Measurements from ENCODE around the gene C3orf38.
A peak's percentile ranks its signal among the peaks of the same experiment; 100 is the strongest.

The C3orf38 gene

DNA sequence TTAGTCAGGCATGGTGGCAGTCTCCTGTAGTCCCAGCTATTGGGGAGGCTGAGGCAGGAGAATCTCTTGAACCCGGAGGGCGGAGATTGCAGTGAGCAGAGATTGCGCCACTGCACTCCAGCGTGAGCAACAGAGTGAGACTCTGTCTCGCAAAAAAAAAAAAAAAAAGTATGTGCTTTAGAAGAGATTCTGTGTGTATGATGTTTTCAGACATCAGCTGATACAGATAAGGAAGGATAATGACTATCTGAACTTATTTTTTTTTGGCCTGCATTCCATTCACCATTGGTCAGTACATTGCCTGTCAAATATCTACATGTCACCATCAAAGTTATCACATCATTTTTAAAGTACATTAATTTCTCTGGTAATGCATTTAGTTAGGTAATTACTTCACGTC, 17.4 kb downstream of the C3orf38 start:
- TF ChIP-seq, protein P1, sequence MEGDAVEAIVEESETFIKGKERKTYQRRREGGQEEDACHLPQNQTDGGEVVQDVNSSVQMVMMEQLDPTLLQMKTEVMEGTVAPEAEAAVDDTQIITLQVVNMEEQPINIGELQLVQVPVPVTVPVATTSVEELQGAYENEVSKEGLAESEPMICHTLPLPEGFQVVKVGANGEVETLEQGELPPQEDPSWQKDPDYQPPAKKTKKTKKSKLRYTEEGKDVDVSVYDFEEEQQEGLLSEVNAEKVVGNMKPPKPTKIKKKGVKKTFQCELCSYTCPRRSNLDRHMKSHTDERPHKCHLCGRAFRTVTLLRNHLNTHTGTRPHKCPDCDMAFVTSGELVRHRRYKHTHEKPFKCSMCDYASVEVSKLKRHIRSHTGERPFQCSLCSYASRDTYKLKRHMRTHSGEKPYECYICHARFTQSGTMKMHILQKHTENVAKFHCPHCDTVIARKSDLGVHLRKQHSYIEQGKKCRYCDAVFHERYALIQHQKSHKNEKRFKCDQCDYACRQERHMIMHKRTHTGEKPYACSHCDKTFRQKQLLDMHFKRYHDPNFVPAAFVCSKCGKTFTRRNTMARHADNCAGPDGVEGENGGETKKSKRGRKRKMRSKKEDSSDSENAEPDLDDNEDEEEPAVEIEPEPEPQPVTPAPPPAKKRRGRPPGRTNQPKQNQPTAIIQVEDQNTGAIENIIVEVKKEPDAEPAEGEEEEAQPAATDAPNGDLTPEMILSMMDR (IDR thresholded peaks at IDR 0.05), result no peak

GRCh38 chr3:88167704-88168103, 17.9 kb downstream of the C3orf38 start:
- TF ChIP-seq, protein P1 (IDR thresholded peaks at IDR 0.05), result no peak

DNA sequence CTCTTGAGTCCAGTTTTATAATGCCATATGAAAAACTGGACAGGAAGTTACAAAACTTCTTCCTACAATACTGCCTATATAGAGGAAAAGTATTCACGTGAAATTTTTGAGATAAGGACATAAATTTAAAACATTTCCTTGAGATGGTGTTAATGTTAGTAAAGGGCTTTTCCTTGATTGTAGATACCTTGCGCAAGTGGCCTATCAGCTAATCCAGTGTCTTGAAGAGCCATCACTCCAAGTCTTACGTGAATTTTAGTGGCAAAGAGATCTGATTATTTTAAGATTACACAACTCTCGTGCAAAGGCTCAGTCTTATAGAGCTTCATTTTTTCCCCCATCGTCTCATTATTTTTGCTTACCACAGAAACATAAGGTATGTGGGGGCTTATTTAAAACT, 18.4 kb downstream of the C3orf38 start:
- TF ChIP-seq, protein P1 (IDR thresholded peaks at IDR 0.05), result no peak

- TF ChIP-seq, protein P1 (IDR thresholded peaks at IDR 0.05), result peak; percentile 71
These were observed 30.7 kb downstream of the C3orf38 start for GRCh38 chr3:88180398-88180999.

DNA sequence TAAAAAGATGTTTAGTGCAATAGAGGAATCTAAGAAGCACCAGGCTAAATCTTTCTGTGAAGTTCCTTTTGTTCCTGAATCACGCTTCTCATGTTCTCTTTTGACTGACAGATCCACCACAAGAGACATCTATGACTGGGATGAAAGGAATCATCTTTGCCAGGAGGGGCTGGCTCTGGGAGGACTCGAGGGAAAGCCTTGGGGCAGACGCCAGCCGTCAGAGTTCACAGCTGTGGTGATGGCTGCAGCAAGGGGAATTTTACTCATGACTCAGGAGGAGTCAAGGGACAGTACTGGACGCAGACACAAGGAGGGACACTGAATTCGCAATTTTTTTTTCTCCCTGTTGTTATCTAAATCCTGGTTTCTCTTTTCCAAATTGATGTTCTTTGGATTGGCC, 38.7 kb downstream of the C3orf38 start:
- TF ChIP-seq, protein P1 (IDR thresholded peaks at IDR 0.05), result no peak

- TF ChIP-seq, protein P1 (IDR thresholded peaks at IDR 0.05), result no peak
These were observed 39.6 kb downstream of the C3orf38 start for GRCh38 chr3:88189361-88189810.

DNA sequence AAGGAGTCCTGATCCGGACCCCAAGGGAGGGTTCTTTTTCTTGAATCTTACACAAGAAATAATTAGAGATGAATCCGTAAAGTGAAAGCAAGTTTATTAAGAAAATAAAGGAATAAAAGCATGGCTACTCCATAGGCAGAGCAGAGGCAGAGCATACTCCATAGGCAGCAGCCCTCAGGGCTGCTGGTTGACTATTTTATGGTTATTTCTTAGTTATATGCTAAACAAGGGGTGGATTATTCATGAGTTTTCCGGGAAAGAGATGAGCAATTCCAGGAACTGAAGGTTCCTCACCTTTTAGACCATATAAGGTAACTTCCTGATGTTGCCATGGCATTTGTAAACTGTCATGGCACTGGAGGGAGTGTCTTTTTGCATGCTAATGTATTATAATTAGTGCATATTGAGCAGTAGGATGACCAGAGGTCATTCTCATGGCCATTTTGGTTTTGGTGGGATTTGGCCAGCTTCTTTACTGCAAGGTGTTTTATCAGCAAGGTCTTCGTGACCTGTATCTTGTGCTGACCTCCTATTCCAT, 42.2 kb downstream of the C3orf38 start:
- TF ChIP-seq, protein P1 (IDR thresholded peaks at IDR 0.05), result no peak

Measured in LNCAP (cell line).